ENCODE measurements around the gene OCA2.
"Not testable (repeated sequence)": the region's sequence is repeated elsewhere in the genome, so short reads cannot be mapped to it uniquely, and the experiment has no call there.

GRCh38 chr15:27848936-27849335 is 250.2 kb downstream of the OCA2 start:
- not testable (repeated sequence) for TF ChIP-seq CTCF (conservative IDR thresholded peaks at IDR 0.05; ENCODE audit: low read depth, low read length); EZH2 (IDR thresholded peaks at IDR 0.05; ENCODE audit: borderline replicate concordance, low read depth, low read length, poor library complexity, severe bottlenecking)
